ENCODE results near the gene MAPKAPK5.

- TF ChIP-seq CTCF (IDR thresholded peaks at IDR 0.05) (no peak), POLR2A (IDR thresholded peaks at IDR 0.05) (no peak)
These were observed 34.8 kb upstream of the MAPKAPK5 start for GRCh38 chr12:111807232-111807631.

All from esophagus squamous epithelium (tissue), 4 donors.